ENCODE results near the gene CFAP299. TPM values are rescaled to one million over a fixed set of nuclear protein-coding genes. Genes with fewer than 3 reads are reported as not detected.

Gene CFAP299
- total RNA-seq, 1 experiment from 2014 or later = not detected

DNA sequence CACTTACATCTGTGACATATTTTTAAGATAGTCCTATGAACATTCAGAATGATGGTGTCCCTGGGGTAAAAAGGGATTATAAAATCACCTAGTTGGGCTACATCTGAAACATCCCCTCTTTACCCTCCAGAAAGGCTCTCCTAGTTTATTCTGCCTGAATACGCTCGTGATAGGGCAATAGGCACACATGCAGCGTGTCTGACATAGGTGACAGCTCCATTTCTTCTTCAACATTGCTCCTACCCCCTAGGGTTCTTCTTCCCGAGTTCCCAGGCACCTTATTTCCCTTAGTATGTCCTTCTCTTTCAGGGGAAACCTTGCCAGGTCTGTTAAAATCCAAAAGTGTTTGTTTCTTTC, 27.1 kb upstream of the CFAP299 start:
- no peaks in the 10 kb centered on the region for H3K36me3 ChIP-seq (ENCODE audit: insufficient read depth, low read length, poor library complexity, severe bottlenecking)
- TF ChIP-seq, protein P1, sequence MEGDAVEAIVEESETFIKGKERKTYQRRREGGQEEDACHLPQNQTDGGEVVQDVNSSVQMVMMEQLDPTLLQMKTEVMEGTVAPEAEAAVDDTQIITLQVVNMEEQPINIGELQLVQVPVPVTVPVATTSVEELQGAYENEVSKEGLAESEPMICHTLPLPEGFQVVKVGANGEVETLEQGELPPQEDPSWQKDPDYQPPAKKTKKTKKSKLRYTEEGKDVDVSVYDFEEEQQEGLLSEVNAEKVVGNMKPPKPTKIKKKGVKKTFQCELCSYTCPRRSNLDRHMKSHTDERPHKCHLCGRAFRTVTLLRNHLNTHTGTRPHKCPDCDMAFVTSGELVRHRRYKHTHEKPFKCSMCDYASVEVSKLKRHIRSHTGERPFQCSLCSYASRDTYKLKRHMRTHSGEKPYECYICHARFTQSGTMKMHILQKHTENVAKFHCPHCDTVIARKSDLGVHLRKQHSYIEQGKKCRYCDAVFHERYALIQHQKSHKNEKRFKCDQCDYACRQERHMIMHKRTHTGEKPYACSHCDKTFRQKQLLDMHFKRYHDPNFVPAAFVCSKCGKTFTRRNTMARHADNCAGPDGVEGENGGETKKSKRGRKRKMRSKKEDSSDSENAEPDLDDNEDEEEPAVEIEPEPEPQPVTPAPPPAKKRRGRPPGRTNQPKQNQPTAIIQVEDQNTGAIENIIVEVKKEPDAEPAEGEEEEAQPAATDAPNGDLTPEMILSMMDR (conservative IDR thresholded peaks at IDR 0.05; ENCODE audit: low read depth, low read length) = no peak
- TF ChIP-seq EZH2 (IDR thresholded peaks at IDR 0.05; ENCODE audit: borderline replicate concordance, low read depth, low read length, poor library complexity, severe bottlenecking) = no peak
- H3K4me1 ChIP-seq (ENCODE audit: insufficient read depth, low read length, poor library complexity, severe bottlenecking) = peaks cover 4% of the 10 kb centered on the region
- H3K9me3 ChIP-seq (ENCODE audit: low read depth, low read length, poor library complexity, severe bottlenecking) = no peaks in the 10 kb centered on the region
- BruUV-seq (replicated peaks) = no TSS peak
- no peak overlapping the region for H3K4me3 ChIP-seq (ENCODE audit: low read depth, low read length, poor library complexity, severe bottlenecking)
- H3K27ac ChIP-seq (ENCODE audit: low read depth, low read length, poor library complexity, severe bottlenecking) = no peak overlapping the region
- CTCF ChIA-PET = no interaction called here
- peaks cover 66% of the 10 kb centered on the region for H3K27me3 ChIP-seq (replicated peaks; ENCODE audit: insufficient read depth, low read depth, low read length, poor library complexity)
- intact Hi-C loops (cut with micrococcal nuclease; ENCODE audit: unreplicated experiment) = no loop called here
- POLR2A ChIA-PET (ENCODE audit: low non-redundant PET) = no interaction called here
- no peak for DNase-seq (ENCODE audit: low spot score)

DNA sequence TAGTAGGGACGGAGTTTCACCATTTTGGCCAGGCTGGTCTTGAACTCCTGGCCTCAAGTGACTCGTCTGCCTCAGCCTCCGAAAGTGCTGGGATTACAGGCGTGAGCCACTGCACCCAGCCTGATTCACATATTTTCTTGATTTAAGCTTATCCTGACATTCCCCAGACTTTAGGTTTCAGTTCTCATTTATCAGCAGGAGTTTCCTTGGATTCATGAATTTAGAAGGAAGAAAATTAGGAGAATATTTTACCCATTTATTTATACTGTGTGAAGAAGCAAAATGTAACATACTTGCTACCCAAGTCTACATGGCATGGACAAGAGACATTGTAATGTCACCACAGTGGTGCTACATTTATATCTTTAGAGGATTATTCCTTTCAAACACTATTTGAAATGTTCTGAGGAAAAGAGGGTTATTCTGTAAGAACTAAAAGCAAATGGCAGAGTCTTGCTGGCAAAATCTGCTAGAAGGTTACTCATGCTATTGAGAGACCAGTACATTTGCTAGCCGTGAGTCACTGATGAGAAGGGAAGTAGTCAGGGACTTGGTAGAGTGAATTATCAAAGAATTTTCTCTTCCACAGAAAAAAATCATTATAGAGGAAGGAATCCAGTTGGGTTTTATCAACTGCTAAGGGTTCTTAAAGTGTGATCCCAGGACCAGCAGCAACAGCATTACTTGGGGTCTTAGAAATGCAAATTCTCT, 26.1 kb upstream of the CFAP299 start:
- H3K9me3 ChIP-seq (ENCODE audit: low read depth, low read length, poor library complexity, severe bottlenecking) = no peaks in the 10 kb centered on the region
- BruUV-seq (replicated peaks) = no TSS peak
- peaks cover 4% of the 10 kb centered on the region for H3K4me1 ChIP-seq (ENCODE audit: insufficient read depth, low read length, poor library complexity, severe bottlenecking)
- no peaks in the 10 kb centered on the region for H3K36me3 ChIP-seq (ENCODE audit: insufficient read depth, low read length, poor library complexity, severe bottlenecking)
- no peak overlapping the region for H3K27ac ChIP-seq (ENCODE audit: low read depth, low read length, poor library complexity, severe bottlenecking)
- H3K4me3 ChIP-seq (ENCODE audit: low read depth, low read length, poor library complexity, severe bottlenecking) = no peak overlapping the region
- no peak for TF ChIP-seq EZH2 (IDR thresholded peaks at IDR 0.05; ENCODE audit: borderline replicate concordance, low read depth, low read length, poor library complexity, severe bottlenecking)
- TF ChIP-seq, protein P1 (conservative IDR thresholded peaks at IDR 0.05; ENCODE audit: low read depth, low read length) = no peak
- intact Hi-C loops (cut with micrococcal nuclease; ENCODE audit: unreplicated experiment) = no loop called here
- DNase-seq (ENCODE audit: low spot score) = no peak
- H3K27me3 ChIP-seq (replicated peaks; ENCODE audit: insufficient read depth, low read depth, low read length, poor library complexity) = peaks cover 64% of the 10 kb centered on the region
- POLR2A ChIA-PET (ENCODE audit: low non-redundant PET) = interaction anchor here (0.6 kb wide), 1 partner anchor 9 kb away, joined by 3 read pairs; no protein-coding TSS in a partner anchor
- CTCF ChIA-PET = no interaction called here

DNA sequence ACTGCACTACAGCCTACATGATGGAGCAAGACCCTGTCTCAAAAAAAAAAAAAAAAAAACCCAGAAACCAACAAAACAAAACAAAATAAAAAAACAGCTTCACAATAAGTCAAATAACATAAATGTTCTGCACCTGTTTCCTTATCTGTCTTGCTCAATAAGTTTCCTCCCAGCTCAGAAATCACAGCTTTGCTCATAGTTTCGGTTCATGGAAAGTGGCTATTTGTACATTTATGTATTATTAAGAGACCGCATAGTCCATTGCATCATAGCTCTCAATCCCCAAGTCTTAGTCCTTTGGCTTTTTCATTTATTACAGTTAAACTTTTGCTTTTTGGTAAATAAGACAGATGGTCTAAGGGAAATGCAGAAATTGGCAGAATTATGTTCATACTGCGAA, 24.4 kb upstream of the CFAP299 start:
- Histone ChIP-seq H3K4me1 (ENCODE audit: insufficient read depth, low read length, poor library complexity, severe bottlenecking) (peaks cover 4% of the 10 kb centered on the region), H3K27me3 (replicated peaks; ENCODE audit: insufficient read depth, low read depth, low read length, poor library complexity) (peaks cover 51% of the 10 kb centered on the region), H3K4me3 (ENCODE audit: low read depth, low read length, poor library complexity, severe bottlenecking) (no peak overlapping the region), H3K36me3 (ENCODE audit: insufficient read depth, low read length, poor library complexity, severe bottlenecking) (no peaks in the 10 kb centered on the region), H3K27ac (ENCODE audit: low read depth, low read length, poor library complexity, severe bottlenecking) (no peak overlapping the region), H3K9me3 (ENCODE audit: low read depth, low read length, poor library complexity, severe bottlenecking) (no peaks in the 10 kb centered on the region)
- TF ChIP-seq EZH2 (IDR thresholded peaks at IDR 0.05; ENCODE audit: borderline replicate concordance, low read depth, low read length, poor library complexity, severe bottlenecking) = no peak
- TF ChIP-seq, protein P1 (conservative IDR thresholded peaks at IDR 0.05; ENCODE audit: low read depth, low read length) = no peak
- no peak for DNase-seq (ENCODE audit: low spot score)
- ChIA-PET POLR2A (ENCODE audit: low non-redundant PET) (no interaction called here), CTCF (interaction anchor here (0.8 kb wide), 1 partner anchor 1604 kb away, joined by 5 read pairs; no protein-coding TSS in a partner anchor)
- intact Hi-C loops (cut with micrococcal nuclease; ENCODE audit: unreplicated experiment) = no loop called here
- BruUV-seq (replicated peaks) = no TSS peak
